ENCODE data around the gene FNBP1L.

DNA sequence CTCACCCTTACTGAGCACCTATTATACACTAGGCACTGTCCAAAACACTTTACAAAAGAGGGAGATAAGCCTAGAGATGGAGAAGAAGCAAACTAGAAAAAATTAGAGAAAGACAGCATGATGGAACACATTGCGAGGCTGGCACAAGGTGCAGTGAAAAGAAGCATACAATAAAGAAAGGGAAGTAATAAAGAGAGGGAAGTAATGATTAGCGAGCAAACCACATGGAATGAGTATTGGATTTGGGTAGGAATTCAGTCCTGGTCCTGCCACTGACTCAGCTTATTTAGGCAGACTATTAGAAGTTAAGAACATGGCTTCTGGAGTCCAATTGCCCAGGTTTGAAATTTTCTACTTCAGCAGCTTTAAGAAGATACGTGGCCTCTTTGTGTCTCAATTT lies 32.6 kb upstream of the FNBP1L start:
- no peak for TF ChIP-seq CTCF (IDR thresholded peaks at IDR 0.05; ENCODE audit: low read length)
- no peak for TF ChIP-seq EZH2 (IDR thresholded peaks at IDR 0.05; ENCODE audit: borderline replicate concordance, low read length)
